GM19455 (cell line): Measurements from ENCODE around the gene TTLL5.

Experiments used
- ATAC-seq: cut with Tn5 transposase; IDR thresholded peaks from one replicate; pipeline ENCODE4 v1.9.1; 2021; ENCODE audit not compliant: unreplicated experiment

TTLL5 gene

DNA sequence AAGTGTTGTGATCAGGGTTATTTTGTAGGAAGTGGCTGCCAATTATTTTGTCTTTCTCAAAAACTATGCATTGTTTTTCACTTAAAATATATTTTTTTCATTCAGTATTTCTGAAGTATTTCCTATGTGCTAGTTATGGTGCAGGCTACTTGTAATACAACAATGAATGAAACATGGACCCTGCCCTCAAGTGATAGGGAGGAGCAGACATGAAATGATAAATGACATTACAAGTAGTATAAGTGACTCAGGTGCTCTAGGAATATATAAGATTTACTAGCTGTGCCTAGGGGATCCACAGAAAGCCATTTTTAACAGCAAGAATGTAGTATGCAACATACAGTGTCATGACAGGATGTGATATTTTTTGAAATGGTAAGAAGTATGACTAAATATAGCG is 65.3 kb downstream of the TTLL5 start:
- no peak for ATAC-seq

DNA sequence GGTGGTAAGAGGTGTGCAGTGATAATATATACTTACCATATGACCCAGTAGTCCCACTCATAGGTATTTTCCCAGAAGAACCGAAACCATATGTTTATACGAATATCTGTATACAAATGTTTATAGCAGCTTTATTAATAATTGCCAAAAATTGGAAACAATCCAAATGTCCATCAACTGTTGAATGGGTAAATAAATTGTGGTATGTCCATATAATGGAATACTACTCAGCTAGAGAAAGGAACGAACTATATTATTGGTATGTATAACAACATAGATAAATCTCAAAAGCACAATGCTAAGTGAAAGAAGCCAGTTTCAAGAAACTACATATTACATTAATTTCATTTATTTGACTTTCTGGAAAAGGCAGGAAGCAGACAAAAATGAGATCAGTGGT is 66.1 kb downstream of the TTLL5 start:
- ATAC-seq: no peak

DNA sequence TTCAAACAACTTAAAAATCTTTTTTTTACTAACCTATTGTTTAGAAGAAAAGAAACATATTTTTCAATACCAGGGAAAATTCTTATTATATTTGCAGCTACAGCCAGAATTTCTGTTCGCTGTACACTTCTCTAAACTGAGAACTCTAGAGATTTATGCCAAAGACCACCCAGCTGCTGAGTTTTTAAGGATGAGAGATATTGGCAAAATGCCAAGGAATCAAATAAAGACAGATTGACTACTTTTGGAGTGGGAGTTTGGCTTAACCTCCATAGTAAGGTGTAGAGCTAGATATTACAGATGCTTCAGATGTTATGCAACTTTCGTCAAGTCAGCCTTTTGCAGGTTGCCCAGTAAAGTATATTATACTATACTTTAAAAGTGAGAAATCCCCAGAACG is 71.8 kb downstream of the TTLL5 start:
- no peak for ATAC-seq

DNA sequence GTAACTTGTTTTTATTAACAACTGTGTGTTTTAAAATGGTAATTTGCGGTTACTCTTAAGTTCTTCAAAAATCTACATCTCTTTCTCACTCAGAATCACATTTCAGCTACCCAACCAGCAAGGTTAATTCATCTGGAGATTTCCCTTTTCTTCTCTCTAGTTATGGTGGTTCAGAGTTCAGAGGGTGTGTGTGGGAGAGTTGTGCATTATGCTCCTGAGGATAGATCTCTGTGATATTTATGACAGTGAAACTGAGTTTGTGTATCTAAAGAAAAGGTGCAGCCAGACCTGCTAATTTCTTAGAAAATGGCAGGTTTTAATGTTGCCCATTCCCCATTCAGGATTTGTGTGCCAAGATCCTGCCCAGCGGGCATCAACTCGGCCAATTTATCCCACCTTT is 73.8 kb downstream of the TTLL5 start:
- ATAC-seq: no peak

DNA sequence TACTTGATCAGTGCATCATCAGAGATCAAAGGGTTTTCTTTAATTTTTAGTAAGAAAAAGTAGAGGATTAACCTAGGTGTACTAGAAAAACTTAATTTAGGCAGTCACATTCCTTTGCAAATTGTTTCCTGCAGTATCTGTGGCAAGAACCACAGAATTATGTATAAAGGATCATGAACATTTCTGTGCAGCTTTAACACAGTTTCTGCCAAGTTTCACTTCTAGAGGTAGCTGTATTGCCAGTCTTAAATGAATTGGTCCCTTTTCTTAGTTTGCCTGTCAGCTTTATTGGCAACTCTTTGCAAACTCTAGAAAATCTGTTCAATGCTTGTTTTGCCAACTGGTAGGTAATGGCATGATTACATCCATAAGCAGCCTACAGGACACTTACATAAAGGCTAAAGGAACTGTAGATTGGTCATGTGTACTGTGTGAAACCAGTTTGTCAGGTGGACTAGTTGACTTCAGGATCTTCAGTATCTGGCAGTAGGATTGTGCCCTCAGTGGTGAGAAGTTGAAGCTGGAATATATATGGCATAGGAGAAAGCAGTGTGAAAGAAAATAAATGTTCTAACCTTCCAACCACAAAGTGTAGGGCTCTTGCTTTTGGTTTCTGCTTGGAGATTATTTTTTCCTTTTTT is 75.9 kb downstream of the TTLL5 start:
- no peak for ATAC-seq

DNA sequence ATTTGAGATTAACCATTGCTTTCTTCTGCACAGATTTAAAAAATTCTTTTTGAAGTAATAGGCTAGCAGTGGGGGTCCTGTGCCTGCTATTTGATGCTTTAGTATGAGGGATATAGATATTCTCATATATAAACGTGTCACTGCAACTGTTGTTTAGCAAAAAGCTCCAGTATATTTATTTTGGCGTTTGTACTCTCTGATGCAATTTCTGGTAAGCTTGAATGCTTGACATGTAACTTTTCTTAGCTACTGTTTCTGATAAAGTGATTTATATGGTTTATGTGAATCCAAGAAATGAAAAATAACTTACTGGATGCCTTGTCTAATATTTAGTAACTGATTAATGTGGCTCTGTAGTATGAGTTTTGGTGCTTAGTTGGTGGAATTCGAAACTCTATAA is 77.1 kb downstream of the TTLL5 start:
- ATAC-seq: no peak

GRCh38 chr14:75742867-75743266 is 81.8 kb downstream of the TTLL5 start:
- no peak for ATAC-seq

GRCh38 chr14:75747899-75748298 is 86.9 kb downstream of the TTLL5 start:
- no peak for ATAC-seq

DNA sequence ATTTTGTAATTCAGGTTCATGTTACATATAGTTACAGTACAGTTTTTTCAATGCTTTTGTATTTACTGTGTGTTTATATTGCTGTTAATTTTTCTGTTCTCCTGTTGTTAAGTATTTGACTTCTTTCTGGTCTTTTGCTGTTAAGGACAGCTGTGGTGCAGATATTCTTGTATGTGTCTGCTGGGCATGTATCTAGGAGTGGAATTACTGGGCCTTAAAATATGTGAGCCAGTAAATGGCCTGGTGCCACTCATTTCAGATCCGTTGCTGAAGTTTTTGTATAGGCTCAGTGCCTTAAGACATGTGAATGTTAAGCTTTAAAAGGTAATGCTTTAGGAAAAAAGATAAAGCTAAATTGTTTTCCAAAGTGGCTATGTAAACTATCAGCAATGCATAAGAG is 87.3 kb downstream of the TTLL5 start:
- ATAC-seq: no peak

GRCh38 chr14:75751296-75751695 is 90.2 kb downstream of the TTLL5 start:
- ATAC-seq: no peak

DNA sequence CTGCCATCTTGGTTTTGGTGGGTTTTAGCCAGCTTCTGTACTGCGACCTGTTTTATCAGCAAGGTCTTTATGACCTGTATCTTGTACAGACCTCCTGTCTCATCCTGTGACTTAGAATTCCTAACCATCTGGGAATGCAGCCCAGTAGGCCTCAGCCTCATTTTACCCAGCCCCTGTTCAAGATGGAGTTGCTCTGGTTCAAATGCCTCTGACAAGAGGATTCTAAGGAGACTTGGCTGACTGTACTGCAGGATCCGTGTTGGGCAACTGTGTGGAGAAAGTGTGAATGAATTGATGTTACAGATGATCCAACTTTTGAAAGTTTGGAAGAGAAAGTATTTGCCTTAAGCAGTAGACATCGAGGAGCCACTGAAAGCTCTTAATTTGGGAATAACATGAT is 91.0 kb downstream of the TTLL5 start:
- ATAC-seq: no peak

DNA sequence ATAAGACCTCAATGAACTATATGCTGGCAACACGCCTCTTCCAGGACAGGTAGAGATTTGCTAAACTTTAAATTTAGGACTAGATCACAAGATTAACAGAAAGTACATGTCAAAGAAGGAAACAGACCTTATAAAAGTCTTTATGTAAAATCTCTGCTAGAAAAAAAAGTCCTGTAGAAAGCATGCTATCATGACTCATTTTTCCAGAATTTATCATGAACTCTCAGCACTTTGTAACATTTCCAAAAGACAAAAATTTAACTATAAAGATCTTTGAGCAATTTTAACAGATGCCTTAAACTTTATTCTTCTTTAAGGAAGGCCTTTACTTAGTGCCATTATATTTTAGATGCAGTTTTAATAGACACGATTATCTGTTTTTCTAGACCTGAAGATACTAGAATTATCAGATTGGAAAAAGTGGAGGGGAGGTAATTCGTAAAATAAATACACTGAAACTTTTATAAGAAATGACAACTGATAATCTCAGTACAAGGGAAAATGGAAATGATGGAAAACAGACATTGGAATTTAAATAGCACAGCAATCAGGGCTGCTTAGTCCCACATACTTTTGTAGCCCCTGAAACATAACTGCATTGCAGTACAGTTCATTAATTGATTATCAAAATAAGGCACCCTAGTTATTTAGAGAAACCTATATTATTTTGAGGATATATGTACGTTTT is 92.0 kb downstream of the TTLL5 start:
- no peak for ATAC-seq

DNA sequence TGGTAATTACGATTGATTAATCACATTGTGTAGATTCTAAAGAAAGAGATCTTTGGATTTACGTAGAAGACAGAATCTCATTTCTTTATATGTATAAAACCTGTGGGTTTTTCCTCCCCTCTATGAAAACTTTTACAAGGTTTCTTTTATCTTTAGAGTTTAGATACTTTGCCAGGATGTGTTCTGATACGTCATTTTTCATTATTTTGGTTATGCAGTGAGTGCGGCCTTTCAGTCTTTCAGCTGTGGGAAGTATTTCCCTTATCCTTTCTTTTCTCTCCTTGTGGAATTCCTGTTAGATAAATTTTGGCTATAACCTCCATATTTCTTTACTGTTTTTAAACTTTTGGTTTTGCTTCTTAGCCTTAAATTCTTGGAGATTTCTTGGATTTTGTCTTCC is 92.7 kb downstream of the TTLL5 start:
- ATAC-seq: no peak

DNA sequence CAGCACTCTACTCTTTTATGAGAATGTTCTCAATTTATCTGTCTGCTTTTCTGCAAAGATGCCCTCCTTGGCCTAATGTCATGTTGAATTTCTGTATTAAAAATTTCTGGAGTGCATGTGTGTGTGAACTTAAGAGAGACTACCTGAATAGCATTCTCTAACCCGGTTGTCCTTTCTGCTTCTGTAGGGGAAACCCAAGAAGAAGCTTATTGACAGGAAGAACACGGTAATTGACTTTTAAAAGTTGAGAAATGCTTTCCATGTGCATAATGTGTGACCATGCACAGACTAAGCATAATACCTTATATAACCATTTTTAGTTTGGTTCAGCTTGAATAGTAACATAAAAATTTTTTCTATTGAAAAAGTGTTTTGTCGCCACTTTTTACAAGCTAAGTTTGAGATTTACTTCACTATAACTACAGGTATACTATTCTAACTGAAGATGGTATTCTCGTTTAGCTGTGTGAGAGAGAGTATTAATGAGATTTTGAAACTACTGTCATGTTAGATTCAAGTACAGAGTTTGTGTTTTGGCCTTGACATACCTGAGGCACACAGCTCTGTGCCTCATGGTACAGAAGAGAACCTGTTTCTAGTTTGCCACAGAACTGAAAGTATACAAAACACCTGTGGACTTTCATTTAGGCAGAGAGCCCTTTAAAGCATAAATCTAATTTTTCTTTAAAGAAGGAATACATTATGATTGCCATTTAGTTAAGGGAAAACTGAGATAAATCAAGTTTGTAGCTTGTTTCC is 96.8 kb downstream of the TTLL5 start:
- ATAC-seq: no peak

- no peak for ATAC-seq
These were observed 103.0 kb downstream of the TTLL5 start for GRCh38 chr14:75764020-75764419.

- no peak for ATAC-seq
These were observed 108.1 kb downstream of the TTLL5 start for GRCh38 chr14:75769047-75769685.

DNA sequence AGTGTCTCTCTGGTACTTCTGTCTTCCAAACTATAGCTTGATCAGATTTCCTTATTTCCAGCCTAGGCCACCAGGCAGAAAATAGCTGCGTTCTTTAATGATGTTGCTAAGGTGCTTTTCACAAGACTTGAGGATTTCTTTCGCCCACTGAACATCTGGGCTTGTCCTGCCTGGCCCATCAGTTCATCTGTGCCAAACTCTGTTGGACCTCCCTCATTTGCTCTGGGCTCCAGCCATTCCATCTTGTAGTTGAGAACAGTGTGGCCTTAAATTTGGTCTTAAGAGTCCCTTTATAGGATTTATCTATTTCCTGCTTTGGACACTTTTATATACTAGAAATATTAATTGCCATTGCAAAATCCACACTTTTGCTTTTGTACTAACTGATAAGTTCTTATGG is 109.6 kb downstream of the TTLL5 start:
- no peak for ATAC-seq

GRCh38 chr14:75771595-75771994 is 110.5 kb downstream of the TTLL5 start:
- no peak for ATAC-seq

GRCh38 chr14:75773046-75773445 is 112.0 kb downstream of the TTLL5 start:
- ATAC-seq: no peak

GRCh38 chr14:75781096-75781495 is 120.0 kb downstream of the TTLL5 start:
- no peak for ATAC-seq

GRCh38 chr14:75783184-75783583 is 122.1 kb downstream of the TTLL5 start:
- ATAC-seq: no peak
